K562 (cell line): Measurements from ENCODE around the gene GRAMD1B. TPM values are rescaled to one million over a fixed set of nuclear protein-coding genes. Genes with fewer than 3 reads are reported as not detected.

Experiments used
- ATAC-seq: fragments of 200-7000 bp; cut with Tn5 transposase; 3 replicates; pipeline ENCODE4 v1.9.1; 2020; ENCODE audit warnings: moderate library complexity
- BruUV-seq: library from RNA; stranded (reverse); fragments of 400-500 nt; replicated peaks from 2 replicates; lab custom pipeline; 2021; lab: Mats Ljungman, UMichigan
- CTCF ChIA-PET: fragments of 300-600 bp; formaldehyde crosslinking; extraction: SDS; loops from one replicate; lab custom pipeline; 2021; ENCODE audit warnings: low intra/inter-chr PET ratio; lab: Yijun Ruan, JAX
- POLR2A ChIA-PET: fragments of 300-600, 350-650 bp; sonication (Branson Sonifier 250); formaldehyde crosslinking; extraction: SDS; loops from one replicate; lab custom pipeline; 2021; ENCODE audit warnings: antibody characterized with exemption, inconsistent platforms; lab: Yijun Ruan, JAX
- DNase-seq, 4 experiments: peaks; one replicate each; pipeline versions ENCODE4 v3.0.0 to v3.0.0-alpha.2; 2011 to 2018; ENCODE audit warnings: low spot score in 3 of 4, mixed read lengths in 3 of 4; ENCODE audit errors: extremely low read depth in 1 of 4
- FAIRE-seq: peaks from 2 replicates; lab custom pipeline; 2011; peaks lifted over from hg19 to GRCh38; lab: Jason Lieb, UNC
- H2AFZ ChIP-seq: 2 replicates; pipeline ENCODE4 v1.6.0; 2011; ENCODE audit warnings: low read depth, low read length, control low read depth, inconsistent platforms
- H3K27ac ChIP-seq: fragments of 200-600 bp; 3 replicates; pipeline ENCODE4 v1.8.0; 2011; ENCODE audit warnings: low read depth, mild to moderate bottlenecking, control low read depth, inconsistent platforms, low read length, moderate library complexity, mixed read lengths; ENCODE audit errors: extremely low read depth
- H3K27me3 ChIP-seq, 2 experiments: fragments of 300-600 bp in 1 of 2; 2 replicates in 1 of 2; 3 replicates in 1 of 2; pipeline versions ENCODE4 v1.6.0 to v1.8.0; 2011; ENCODE audit warnings: inconsistent platforms in 2 of 2, low read length in 2 of 2, mild to moderate bottlenecking in 1 of 2, mixed read lengths in 1 of 2, moderate library complexity in 1 of 2; ENCODE audit not compliant: control insufficient read depth in 2 of 2, insufficient read depth in 2 of 2
- H3K36me3 ChIP-seq: fragments of 300-600 bp; 3 replicates; pipeline ENCODE4 v1.8.0; 2011; ENCODE audit warnings: mild to moderate bottlenecking, low read length, inconsistent platforms; ENCODE audit not compliant: control insufficient read depth, insufficient read depth
- H3K4me1 ChIP-seq, 2 experiments: fragments of 200-600 bp in 1 of 2; replicated peaks in 1 of 2; 2 replicates in 1 of 2; 3 replicates in 1 of 2; pipeline versions ENCODE4 v1.5.1 to v1.8.0; 2011; ENCODE audit warnings: inconsistent platforms in 2 of 2, low read length in 2 of 2, mild to moderate bottlenecking in 1 of 2, mixed read lengths in 1 of 2, moderate library complexity in 1 of 2; ENCODE audit not compliant: control insufficient read depth in 2 of 2, insufficient read depth in 2 of 2
- H3K4me2 ChIP-seq: 2 replicates; pipeline ENCODE4 v1.6.1; 2011; ENCODE audit warnings: low read length, control low read depth, inconsistent platforms, mixed read lengths; ENCODE audit not compliant: insufficient read depth
- H3K4me3 ChIP-seq: fragments of 200-600 bp; sonication (generic), shearing (Covaris generic); 2 replicates; pipeline ENCODE4 v1.5.1; 2016; ENCODE audit warnings: control low read depth, inconsistent platforms
- H3K79me2 ChIP-seq: fragments of 200-600 bp; 3 replicates; pipeline ENCODE4 v1.8.0; 2011; ENCODE audit warnings: low read length, inconsistent platforms; ENCODE audit not compliant: control insufficient read depth, insufficient read depth
- H3K9ac ChIP-seq, 2 experiments: 2 replicates each; pipeline versions ENCODE4 v1.6.0 to v1.6.1; 2011; ENCODE audit warnings: low read depth in 2 of 2, low read length in 2 of 2, control low read depth in 1 of 2, inconsistent platforms in 1 of 2, mild to moderate bottlenecking in 1 of 2, mixed read lengths in 1 of 2; ENCODE audit not compliant: insufficient read depth in 1 of 2
- H3K9me1 ChIP-seq: one replicate; pipeline ENCODE4 v1.6.0; 2011; ENCODE audit warnings: inconsistent platforms, mild to moderate bottlenecking, low read length, moderate library complexity; ENCODE audit not compliant: control insufficient read depth, insufficient read depth
- H3K9me3 ChIP-seq: replicated peaks from 2 replicates; pipeline ENCODE4 v1.5.1; 2011; ENCODE audit warnings: low read depth, low read length, inconsistent platforms; ENCODE audit not compliant: control insufficient read depth, insufficient read depth
- H4K20me1 ChIP-seq: replicated peaks from 2 replicates; pipeline ENCODE4 v1.6.1; 2011; ENCODE audit warnings: low read length, inconsistent platforms, mixed read lengths; ENCODE audit not compliant: control insufficient read depth, insufficient read depth
- DMBX1 ChIP-seq: fragments of 250-450 bp; sonication (Bioruptor Pico); IDR thresholded peaks from 2 replicates; pipeline ENCODE4 v1.8.0; 2022; ENCODE audit warnings: inconsistent platforms, mild to moderate bottlenecking, moderate library complexity, borderline replicate concordance
- E2F8 ChIP-seq: fragments of 450-650 bp; IDR thresholded peaks from 2 replicates; pipeline ENCODE4 v1.7.1; 2018; ENCODE audit warnings: mild to moderate bottlenecking, low read depth; ENCODE audit not compliant: partially characterized antibody
- MECOM ChIP-seq: fragments of 250-450 bp; sonication (Bioruptor Pico); IDR thresholded peaks from 2 replicates; pipeline ENCODE4 v1.8.0; 2022; ENCODE audit warnings: inconsistent platforms
- MED1 ChIP-seq: sonication (generic); formaldehyde crosslinking; IDR thresholded peaks from 2 replicates; pipeline ENCODE4 v1.8.1; 2023; ENCODE audit warnings: missing genetic modification reagents, borderline replicate concordance
- POLR2AphosphoS2 ChIP-seq: IDR thresholded peaks from 2 replicates; pipeline ENCODE4 v1.6.1; 2012; ENCODE audit warnings: low read length, improper control_type of control experiment
- SMARCA5 ChIP-seq: fragments of 450-650 bp; IDR thresholded peaks from 2 replicates; pipeline ENCODE4 v1.6.1; 2016
- ZNF165 ChIP-seq: fragments of 250-450 bp; sonication (Bioruptor Pico); IDR thresholded peaks from 2 replicates; pipeline ENCODE4 v1.4.0; 2020; ENCODE audit warnings: borderline replicate concordance
- WGBS: fragments of 100-300 bp; shearing (Covaris generic); methylation state at CpG from one replicate; pipeline ENCODE4 v1.1.6; 2016; ENCODE audit warnings: low coverage, mixed read lengths; ENCODE audit not compliant: insufficient coverage; ENCODE audit errors: missing lambda C conversion rate; 5-methylcytosine and 5-hydroxymethylcytosine counted together
- in situ Hi-C: fragments of 300-500 bp; cut with MboI; formaldehyde crosslinking; loops from 4 replicates; pipeline ENCODE4 v1.15.0; 2018; ENCODE audit warnings: inconsistent platforms, mixed read lengths
- intact Hi-C: fragments of 100-400 bp; cut with micrococcal nuclease; formaldehyde crosslinking; loops from 2 replicates; pipeline ENCODE4 v1.14.2; 2022
- polyA plus RNA-seq, 8 experiments: library from polyadenylated mRNA; depleted of rRNA in 4 of 8; stranded (reverse) in 5 of 8; unstranded in 3 of 8; fragments of >200 nt; fragmentation: Nextera tagmentation in 2 of 8; fragmentation: Illumina TruSeq in 1 of 8; extraction: Ambion mirVana in 2 of 8; extraction: Trizol in 1 of 8; gene quantifications; 2 replicates each; pipeline versions ENCODE4 v1.2.1 to v1.2.3, GENCODE V29; 2011 to 2014; ENCODE audit warnings: inconsistent platforms in 1 of 8, missing spikeins in 1 of 8
- total RNA-seq, 7 experiments: library from RNA; depleted of rRNA in 6 of 7; stranded (reverse); fragments of >200 nt in 6 of 7; fragmentation: Illumina TruSeq in 2 of 7; extraction: Trizol in 2 of 7; gene quantifications; 2 replicates each; pipeline versions ENCODE4 v1.2.1 to v1.2.3, GENCODE V29; 2011 to 2021; ENCODE audit warnings: low replicate concordance in 1 of 7
- TF ChIP-seq, protein P1 (sequence below): fragments of 450-650 bp; IDR thresholded peaks from 2 replicates; pipeline ENCODE4 v1.6.1; 2016; ENCODE audit warnings: borderline replicate concordance

GRAMD1B gene
- total and polyA plus RNA-seq, 9 of the 15 experiments (the other 6 are each of a cell fraction or from before 2014, with no cell fraction given), result 0.31 TPM; not detected in 8

GRCh38 chr11:123406441-123407129, 23.5 kb upstream of the GRAMD1B start:
- TF ChIP-seq DMBX1 (CRISPR knock-in tag) (no peak), POLR2AphosphoS2 (no peak), ZNF165 (CRISPR knock-in tag) (no peak), MED1 (CRISPR knock-in tag) (no peak), E2F8 (no peak), SMARCA5 (no peak), MECOM (CRISPR knock-in tag) (no peak)
- TF ChIP-seq, protein P1, sequence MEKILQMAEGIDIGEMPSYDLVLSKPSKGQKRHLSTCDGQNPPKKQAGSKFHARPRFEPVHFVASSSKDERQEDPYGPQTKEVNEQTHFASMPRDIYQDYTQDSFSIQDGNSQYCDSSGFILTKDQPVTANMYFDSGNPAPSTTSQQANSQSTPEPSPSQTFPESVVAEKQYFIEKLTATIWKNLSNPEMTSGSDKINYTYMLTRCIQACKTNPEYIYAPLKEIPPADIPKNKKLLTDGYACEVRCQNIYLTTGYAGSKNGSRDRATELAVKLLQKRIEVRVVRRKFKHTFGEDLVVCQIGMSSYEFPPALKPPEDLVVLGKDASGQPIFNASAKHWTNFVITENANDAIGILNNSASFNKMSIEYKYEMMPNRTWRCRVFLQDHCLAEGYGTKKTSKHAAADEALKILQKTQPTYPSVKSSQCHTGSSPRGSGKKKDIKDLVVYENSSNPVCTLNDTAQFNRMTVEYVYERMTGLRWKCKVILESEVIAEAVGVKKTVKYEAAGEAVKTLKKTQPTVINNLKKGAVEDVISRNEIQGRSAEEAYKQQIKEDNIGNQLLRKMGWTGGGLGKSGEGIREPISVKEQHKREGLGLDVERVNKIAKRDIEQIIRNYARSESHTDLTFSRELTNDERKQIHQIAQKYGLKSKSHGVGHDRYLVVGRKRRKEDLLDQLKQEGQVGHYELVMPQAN, result no peak
- TF ChIP-seq, all 486 proteins: peak for 0
- no peak overlapping the region for H3K9ac ChIP-seq
- H3K4me2 ChIP-seq, result no peak overlapping the region

More at GRCh38 chr11:123406441-123407129, 23.5 kb upstream of the GRAMD1B start:
- Histone ChIP-seq H3K9me1 (no peaks in the 10 kb centered on the region), H3K9me3 (no peaks in the 10 kb centered on the region), H3K4me1 (no peaks in the 10 kb centered on the region), H3K36me3 (no peaks in the 10 kb centered on the region), H2AFZ (no peak overlapping the region), H3K4me3 (no peak overlapping the region), H3K27me3 (peaks cover 0 to 11% of the 10 kb centered on the region in 2 experiments; a peak in 2 of 5 replicates), H4K20me1 (no peaks in the 10 kb centered on the region), H3K79me2 (no peaks in the 10 kb centered on the region), H3K27ac (no peak overlapping the region)
- ATAC-seq (no peak), DNase-seq (no peak), FAIRE-seq (no peak)
- BruUV-seq, result no TSS peak
- in situ Hi-C loops (no loop called here), intact Hi-C loops (loop anchor here (1.0 kb wide), 1 partner anchor 72 kb away; no protein-coding TSS in a partner anchor)
- POLR2A ChIA-PET, result interaction anchor here (0.7 to 1.7 kb wide), 4 partner anchors 13 to 110 kb away, joined by 3 to 4 read pairs (median 3); no protein-coding TSS in a partner anchor
- WGBS, result 0% methylated on average over 4 of the region's 4 CpGs
- CTCF ChIA-PET, result interaction anchor here (1.3 to 1.5 kb wide), 2 partner anchors 70 to 72 kb away, joined by 5 to 10 read pairs; no protein-coding TSS in a partner anchor
